Suppressor macrophage (primary cell): ENCODE results near the gene RPRD1B.
A peak's percentile ranks its signal among the peaks of the same experiment; 100 is the strongest.
"Not testable (repeated sequence)": the region's sequence is repeated elsewhere in the genome, so short reads cannot be mapped to it uniquely, and the experiment has no call there.

Experiments
- DNase-seq, 4 experiments: peaks; one replicate each; pipeline ENCODE4 v3.0.0-alpha.2; 2020 to 2022

RPRD1B gene

GRCh38 chr20:38107916-38108315, 74.4 kb downstream of the RPRD1B start:
- not testable (repeated sequence) for DNase-seq

GRCh38 chr20:38108438-38108985, 75.0 kb downstream of the RPRD1B start:
- no peak for DNase-seq

GRCh38 chr20:38108986-38109541, 75.5 kb downstream of the RPRD1B start:
- DNase-seq = peak in 3 of 4 experiments; percentile 53 to 71 (median 68)

DNA sequence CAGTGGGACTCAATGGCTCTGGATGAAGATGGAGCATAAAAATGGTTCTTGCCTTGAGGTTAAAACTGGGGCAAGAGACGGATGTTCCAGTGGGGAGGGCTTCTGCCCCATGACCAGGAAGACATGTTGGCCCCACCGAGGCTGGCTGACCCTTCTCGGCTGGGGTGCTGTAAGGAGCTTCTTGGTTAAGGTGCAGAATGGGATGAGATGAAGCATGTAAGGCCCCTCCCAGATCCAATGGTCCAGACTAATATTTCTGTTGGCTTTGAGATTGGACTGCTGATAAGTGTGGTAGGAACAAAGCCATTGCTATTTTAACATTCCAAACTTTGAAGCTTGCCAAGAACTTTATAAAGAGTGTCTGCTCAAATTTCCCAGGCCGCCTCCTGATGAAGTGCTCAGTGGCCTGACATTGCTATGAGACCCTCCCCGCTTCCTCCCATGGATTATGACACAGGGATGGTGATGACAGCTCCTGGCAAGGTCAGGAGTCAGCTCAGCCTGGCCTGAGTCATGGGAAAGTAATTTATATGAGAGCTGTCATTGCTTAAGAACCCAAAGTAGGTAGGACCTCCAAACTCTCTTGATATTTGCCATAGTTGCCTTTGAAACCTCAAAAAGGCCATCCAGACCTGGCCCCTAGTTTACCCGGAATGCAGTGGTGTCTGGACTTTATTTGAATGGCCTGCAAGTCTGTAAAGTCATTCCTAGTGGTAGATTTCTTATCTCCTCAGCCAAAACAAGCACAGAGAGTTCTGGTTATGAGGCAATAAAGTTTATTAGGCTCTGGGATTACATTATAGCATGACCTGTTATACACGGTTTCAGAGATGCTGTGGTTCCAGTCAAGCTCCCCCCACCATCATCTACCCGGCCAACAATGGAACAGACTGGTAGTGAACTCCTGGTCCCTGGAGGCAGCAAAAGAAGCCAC, 76.3 kb downstream of the RPRD1B start:
- DNase-seq = peak; percentile 67 to 88 (median 82)

DNA sequence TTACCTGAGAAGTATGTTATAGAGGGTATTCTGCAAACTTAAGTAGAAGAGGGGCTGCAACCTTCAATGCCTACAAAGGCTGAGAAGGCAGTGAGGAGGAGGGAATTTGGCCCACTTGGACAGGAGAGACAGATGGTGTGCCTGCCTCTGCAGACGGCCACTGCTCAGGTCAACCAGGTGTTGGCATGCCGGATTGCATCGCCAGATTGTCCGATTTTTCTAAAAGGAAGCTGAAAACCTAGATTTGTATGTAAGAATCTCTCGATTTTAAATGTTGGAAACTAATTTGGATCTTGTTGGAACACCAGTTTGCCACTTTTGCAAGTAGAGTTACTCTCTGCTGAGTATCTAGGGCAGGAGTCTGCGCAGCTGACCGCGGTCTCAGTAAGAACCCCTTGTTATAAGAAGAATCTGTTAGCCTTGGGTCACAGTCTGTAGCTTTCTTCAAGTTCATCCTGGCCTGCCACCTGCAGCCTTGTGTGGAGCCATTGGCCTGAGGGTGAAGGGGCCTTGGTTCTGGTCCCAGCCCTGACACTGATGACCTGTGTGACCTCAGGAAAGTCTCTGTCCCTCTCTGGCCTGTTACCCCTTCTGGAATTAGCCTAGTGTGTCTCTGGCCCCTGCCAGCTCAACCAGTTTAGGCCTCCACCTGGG, 77.1 kb downstream of the RPRD1B start:
- DNase-seq = no peak

DNA sequence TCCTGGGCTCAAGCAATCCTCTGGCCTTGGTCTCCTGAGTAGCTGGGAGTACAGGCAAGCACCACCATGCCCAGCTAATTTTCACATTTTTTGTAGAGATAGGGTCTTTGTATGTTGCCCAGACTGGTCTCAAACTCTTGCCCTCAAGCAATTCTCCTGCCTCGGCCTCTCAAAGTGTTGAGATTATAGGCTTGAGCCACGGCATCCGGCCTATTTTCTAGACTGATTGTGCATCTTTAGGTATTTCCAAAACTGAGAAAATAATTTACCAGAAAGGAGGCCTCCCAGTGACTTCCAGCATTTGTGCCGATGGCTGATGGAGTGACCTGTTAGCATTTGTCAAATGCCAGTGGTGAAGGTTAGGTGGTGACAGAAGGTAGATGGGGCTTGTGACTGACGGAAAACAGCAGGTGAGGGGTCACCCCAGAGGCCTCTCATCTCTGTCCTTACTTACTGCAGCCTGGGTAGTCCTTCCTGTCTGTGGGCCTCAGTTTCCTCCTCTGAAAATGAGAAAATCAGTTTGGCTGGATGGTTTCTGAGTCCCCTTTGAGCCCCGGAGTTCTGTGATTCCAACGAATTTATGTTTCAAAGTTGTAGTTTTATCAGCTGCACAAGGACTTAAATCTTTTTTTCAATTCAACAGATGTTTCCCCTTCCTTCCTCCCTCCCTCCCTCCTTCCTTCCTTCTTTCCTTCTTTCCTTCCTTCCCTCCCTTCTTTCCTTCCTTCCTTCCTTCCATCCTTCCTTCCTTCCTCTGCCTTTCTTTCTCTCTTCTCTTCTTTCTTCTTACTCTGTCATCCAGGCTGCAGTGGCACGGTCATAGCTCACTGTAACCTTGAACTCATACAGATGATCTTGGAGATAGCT, 78.1 kb downstream of the RPRD1B start:
- no peak for DNase-seq

DNA sequence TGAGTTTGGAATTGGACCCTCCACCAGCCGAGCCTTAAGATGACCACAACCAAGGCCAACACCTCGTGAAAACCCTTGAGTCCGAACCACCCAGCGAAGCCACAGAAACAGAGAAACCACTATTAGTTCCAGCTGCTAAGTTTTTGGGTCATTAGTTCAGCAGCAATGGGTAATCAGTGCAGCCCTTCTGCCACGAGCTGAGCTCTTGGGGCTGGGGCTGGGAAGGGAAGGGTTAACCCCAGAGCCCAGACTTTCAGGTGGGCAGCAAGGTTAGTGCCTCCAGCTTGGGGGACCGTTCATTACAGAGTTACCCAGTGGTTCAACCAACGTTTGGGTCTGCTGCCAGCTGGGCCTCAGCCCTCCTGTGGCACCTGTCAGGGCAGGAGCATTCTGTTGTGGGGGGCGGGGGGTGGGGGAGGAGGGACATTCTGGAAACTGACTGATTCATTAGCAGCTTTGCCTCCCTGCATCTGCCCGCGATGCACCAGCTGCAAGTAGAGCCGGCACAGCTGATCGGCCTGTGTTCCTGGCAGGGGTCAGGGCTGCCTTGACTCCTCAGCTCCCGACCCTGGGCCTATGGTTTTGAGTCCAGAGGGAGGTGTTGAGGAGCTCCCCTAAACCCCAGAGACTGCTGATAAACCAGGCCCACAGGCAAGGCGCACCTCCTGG, 78.8 kb downstream of the RPRD1B start:
- DNase-seq = no peak

DNA sequence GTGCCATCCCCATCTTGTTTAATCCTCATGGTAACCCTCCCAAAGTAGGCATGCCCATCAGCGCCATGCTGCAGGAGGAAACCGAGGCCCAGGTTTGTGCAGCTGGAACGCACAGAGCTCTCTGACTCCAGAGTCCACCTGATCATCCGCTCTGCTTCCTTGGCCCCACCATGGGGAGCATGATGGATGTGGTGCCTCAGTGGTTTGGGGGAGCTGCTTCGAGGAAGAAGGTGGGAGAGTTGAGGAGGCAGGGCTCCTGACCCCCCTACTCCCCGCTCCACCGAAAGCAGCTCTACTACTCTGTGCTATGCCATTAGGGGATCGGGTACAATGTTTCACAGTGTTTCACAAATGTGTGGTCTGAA, 79.4 kb downstream of the RPRD1B start:
- no peak for DNase-seq

DNA sequence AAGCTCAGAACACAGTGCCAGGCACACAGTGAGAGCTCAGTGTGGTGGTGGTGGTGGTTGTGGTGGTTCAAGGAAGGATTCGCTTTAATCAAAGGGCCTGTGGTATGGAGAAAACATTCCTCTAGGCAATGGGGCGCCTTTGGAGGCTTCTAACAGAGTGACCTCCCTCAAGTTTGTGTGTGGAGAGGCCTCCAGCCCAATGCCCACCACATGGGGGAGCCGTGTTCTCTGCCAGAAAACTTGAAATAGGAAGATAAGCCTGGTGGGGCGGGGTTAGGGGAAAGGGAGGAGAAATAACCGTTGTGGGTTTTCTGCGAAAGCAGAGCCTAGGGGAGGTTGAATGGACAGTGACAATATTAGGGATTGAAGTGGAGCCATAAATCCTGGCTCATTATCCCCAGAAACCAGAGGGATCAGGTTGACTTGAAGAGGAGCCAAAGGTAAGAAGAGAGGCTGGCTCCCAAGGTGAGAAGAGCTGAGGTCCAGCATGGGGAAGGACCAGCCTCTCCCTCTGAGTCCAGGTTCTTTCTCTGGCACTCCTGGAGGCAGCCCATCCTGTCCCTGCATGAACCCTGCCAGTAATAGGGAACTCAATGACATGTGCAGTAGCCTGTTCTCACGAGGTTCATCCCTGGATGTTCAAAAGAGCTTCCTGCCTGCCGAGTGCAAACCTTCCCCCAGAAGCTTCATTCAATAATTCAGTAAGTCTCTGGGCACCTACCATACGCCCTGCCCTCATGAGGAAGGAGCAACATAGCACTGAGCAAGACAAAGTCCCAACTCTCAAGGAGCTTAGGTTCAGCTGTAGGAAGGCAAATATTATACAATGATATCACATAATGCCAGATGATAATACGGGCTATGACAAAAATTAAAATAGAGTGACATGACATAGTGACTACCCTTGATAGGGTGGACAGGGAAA, 80.1 kb downstream of the RPRD1B start:
- peak; percentile 74 to 87 (median 82) for DNase-seq

- peak in 2 of 4 experiments; percentile 43 to 56 for DNase-seq
Measured at GRCh38 chr20:38114353-38114791, 80.8 kb downstream of the RPRD1B start.

- no peak for DNase-seq
Measured at GRCh38 chr20:38115205-38115604, 81.7 kb downstream of the RPRD1B start.

DNA sequence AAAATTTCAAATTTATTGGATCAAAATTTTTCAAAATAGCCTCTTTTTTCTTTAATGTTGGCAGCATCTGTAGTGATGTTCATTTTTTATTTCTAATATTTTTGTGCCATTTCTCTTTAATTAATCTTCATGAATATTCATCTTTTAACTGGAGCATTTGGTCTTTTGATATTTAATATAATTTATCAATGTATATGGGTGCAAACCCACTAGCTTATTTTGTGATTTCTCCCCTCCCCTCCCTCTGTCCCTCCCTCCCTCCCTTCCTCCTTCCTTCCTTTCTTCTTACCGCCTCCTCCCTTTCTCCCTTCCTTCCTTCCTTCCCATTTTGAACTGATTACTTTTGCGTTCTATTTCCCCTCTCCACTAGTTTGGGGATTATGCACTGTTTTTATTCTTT, 82.3 kb downstream of the RPRD1B start:
- no peak for DNase-seq

DNA sequence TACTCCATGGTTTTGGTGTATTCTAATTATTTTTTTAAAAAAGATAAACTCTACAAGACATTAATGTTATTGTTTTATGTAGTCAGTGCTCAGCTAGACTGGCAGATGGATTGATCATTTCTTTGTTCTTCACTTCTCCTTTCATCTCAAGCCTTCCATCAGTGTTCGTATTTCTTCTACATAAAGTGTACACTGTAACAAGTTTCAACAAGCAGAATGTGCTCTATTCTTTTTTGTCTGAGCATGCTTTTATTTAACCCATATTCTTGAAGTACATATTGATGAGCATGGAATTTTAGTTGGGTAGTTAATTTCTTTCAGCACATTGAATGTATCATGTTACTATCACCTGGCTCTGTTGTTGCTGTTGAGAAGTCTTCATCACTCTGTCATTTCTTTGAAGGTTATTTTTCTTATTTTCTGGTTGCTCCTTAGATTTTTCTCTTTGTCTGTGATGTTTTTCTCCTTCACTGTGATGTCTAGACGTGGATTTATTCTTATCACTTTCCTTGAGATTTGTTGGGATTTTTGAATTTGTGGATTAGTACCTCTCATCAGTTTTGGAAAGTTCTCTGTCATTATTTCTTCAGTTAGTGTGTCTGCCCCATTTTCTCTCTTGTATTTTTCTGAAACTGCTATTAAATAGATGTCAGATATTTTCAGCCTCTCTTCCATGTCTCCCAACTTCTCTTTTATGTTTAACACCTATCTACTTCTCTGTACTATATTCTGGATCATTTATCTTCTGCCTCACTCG, 83.0 kb downstream of the RPRD1B start:
- DNase-seq = no peak

DNA sequence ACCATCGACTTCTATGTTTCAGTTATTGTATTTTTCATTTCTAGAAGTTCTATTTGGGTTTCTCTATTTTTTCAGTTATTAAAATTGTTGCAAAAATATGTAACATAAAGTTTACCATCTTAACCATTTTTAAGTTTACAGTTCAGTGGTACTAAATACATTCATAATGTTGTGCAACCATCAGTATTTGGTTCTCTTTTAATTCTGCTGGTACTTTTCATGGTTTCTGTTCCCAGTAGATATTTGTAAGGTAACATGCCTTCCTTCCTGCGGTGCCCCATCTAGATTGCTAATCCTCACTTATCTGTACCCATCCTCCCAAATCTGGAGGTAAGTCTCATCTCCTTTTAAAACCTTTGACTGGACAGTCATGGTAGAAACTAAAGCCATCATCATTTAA, 83.7 kb downstream of the RPRD1B start:
- no peak for DNase-seq

DNA sequence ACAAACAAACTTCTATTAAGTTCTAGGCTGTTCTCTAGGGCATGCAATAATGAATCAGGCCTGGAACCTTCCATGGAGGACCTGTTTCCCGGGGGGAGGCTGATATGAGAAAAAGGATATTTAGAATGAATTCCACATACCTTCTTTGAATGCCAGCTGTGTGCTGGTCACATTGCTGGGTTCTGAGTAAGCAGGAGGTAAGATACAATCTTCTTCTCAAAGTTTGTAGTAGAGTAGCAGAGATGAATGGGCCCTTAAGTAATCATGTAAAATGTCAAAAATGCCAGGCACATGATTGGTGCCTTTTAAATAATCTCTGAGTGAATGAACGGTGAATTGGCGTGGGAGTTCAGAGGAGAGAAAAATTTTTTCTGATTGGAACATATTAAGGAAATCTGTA, 84.1 kb downstream of the RPRD1B start:
- DNase-seq = no peak

DNA sequence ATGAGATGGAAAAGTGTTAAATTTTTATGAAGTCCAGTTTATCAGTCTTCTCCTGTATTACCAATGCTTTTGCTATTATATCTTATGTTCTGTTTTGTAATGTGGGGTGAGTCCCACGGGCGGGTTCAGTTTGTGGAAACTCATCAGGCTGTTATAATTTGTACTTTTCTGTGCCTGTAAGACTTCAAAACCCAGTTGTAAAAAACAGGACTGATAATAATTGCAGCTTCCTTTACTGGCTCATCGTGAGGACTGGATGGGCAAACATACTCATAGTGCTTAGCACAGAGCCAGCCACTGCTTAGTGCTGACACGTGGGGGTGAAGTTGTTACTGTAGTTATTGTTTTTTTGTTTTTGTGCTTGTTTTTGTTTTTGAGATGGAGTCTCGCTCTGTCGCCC, 85.9 kb downstream of the RPRD1B start:
- DNase-seq = no peak

GRCh38 chr20:38120625-38120988, 87.1 kb downstream of the RPRD1B start:
- DNase-seq = no peak

- DNase-seq = no peak
Measured at GRCh38 chr20:38121741-38122140, 88.2 kb downstream of the RPRD1B start.

- no peak for DNase-seq
Measured at GRCh38 chr20:38123021-38123587, 89.6 kb downstream of the RPRD1B start.
